Measurements from ENCODE around the gene SLC17A1.

Gene SLC17A1, protein sequence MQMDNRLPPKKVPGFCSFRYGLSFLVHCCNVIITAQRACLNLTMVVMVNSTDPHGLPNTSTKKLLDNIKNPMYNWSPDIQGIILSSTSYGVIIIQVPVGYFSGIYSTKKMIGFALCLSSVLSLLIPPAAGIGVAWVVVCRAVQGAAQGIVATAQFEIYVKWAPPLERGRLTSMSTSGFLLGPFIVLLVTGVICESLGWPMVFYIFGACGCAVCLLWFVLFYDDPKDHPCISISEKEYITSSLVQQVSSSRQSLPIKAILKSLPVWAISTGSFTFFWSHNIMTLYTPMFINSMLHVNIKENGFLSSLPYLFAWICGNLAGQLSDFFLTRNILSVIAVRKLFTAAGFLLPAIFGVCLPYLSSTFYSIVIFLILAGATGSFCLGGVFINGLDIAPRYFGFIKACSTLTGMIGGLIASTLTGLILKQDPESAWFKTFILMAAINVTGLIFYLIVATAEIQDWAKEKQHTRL

GRCh38 chr6:25831532-25832306, at the start of gene SLC17A1:
Gene SLC17A1, minus strand, starts transcription at chr6:25832052. Its CDS starts 1,495 bp downstream, at chr6:25830557.
- no peak for DNase-seq

DNA sequence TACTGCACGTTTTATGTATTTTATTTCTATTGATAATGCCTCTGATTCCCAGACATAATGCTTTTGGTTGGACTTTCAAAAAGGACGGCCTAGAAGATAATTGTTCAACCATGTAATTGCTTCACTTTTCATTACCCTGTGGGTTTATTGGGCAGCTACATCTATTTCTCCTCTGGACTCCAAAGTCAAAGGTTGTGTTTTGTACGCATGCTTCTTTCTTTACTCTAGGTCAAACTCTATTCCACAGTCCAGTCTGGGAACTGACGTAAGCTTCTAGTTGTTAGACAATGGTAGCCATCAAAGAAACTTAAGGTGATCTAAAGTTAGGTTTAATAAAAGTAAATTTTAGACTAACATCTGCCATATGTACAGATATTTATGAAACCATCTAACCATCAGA, 48.7 kb upstream of the SLC17A1 start:
- DNase-seq = no peak

DNA sequence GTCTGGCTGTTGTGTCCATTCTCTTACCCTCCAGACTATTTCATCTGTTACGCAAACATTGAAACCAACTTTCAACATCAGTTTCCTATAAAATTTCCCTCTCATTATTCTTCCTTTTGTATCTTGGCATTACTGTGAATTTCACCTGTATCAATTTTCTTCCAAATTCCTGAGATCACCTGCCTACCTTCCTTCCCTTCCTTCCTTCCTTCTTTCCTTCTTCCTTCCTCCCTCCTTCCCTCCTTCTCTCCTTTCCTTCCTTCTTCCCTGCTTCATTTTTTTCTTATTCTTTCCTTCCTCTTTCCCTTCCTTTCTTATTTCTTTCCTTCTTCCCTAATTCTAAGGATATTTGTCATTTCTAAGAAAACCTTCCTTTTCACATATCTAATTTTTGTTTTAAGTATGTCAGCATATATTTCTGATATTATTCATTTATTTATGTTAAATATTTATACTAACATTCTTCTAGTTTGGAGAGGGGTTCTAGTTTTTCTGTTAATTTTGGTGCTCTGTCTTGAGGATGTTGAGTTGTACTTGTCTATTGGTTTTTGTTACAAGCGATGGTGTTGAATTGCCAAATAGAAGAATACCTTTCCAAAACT, 47.0 kb upstream of the SLC17A1 start:
- no peak for DNase-seq

DNA sequence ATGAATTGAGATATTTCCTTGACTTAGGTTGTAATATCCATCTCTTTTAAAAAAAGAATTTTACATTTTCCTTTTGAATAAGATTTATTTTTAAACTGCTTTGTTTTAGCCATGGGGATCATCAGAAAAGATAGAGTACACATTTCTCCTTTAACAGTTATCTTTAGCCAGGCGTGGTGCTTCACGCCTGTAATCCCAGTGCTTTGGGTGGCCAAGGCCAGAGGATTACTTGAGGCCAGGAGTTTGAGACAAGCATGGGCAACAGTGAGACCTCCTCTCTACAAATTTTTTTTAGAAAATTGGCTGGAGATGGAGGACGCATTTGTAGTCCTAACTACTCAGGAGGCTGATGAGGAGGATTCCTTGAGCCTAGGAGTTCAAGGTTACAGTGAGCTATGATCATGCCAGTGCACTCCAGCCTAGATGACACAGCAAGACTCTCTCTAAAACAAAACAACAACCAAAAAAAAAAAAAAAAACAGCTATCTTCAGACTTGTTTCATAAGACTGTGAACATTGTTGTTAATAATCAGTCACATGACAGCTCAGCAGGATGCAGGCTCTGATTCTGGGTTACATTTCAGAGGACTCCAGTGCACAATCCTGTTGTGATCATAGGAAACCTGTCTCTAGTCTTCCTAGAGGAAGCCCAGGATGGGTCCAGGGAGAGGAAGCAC, 44.2 kb upstream of the SLC17A1 start:
- no peak for DNase-seq

- DNase-seq = no peak
Observed at GRCh38 chr6:25875563-25875905, 43.7 kb upstream of the SLC17A1 start.

GRCh38 chr6:25874822-25875562, 43.1 kb upstream of the SLC17A1 start:
- DNase-seq = no peak

- DNase-seq = no peak
Observed at GRCh38 chr6:25874118-25874517, 42.3 kb upstream of the SLC17A1 start, which contains the start of gene SLC17A3. Gene SLC17A3, minus strand, starts transcription at chr6:25874243. Its CDS starts 5,856 bp downstream, at chr6:25868387.

- no peak for DNase-seq
Observed at GRCh38 chr6:25872814-25873213, 41.0 kb upstream of the SLC17A1 start.

DNA sequence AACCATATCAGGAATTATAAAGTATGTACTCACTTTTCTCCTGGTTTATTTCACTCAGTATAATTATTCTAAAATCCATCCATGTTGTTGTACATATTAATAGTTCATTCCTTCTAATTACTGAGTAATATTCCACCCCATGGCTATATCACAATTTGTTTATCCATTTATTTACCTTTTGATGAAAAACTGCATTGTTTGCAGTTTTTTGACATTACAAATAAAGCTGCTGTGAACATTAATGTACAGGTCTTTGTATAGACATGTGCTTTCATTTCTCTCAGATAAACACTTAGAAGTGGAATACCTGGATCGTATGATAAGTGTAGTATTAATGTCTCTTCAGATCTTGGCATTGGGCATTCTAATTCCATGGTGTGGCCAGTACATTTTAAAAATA, 38.0 kb upstream of the SLC17A1 start:
- no peak for DNase-seq

DNA sequence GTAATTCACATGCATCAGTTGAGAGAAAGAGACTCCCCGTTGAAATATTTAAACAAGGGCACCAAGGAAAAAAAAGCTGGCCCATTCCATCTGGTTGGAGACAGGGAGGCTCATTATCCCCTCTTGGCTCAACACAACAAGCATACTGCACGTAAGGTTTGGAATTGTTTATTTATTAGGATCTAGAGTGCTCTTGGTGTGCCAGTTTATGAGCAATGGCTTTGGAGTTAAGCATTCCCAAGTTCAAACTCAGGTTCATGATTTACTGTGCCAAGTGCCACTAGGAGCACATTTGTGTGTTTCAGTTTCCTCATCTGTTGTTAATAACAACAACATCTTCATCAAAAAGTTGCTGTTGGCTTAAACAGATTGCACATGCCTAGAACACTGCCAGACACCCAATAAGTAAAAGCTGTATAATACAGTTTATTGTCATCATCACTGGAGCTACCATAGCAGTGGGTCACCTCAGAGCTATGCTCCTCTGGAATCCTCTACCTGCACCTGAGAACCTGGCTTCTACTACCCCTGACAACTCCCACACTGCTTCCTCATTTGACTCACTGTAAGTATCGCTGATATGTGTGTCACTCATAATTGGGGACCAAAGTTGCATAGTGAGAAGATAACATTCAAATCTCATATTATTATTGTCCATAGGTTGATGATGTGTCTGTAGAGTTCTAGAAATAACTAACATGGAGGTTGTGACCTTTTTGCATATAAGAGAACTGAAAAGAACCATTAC, 36.8 kb upstream of the SLC17A1 start:
- no peak for DNase-seq

DNA sequence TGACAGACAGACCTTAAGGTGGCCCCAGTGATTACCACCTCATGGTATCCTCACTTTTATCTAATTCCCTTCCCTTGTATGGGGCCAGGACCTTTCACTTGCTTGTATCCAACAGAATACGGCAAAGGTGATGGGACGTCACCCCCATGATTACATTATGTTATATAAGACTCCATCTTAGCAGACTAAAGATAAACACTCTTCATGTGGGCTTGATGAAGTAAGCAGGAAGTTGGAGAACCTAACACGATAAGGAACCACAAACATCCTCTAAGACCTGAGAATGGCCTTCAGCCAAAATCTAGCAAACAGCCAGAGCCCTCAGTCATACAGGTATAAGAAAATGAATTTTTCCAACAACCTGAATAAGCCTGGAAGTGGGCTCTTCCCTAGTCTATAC, 34.2 kb upstream of the SLC17A1 start:
- DNase-seq = no peak

DNA sequence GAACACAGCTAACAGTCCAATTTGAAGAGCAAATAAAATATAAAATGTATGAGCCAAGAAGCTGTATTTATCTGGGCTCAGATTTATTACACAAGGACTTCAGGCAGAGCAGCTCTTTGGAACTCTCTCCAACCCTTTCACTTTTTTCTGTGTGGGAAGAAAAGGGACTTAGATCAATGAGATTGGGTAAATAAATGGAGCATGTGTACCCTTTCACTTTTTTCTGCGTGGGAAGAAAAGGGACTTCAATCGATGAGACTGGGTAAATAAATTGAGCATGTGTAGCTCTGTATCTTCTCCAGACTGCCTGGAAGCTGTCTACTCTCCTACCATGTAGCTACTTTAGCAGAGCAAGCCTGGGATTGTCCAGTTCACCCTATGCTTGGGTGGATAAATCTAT, 31.5 kb upstream of the SLC17A1 start:
- no peak for DNase-seq

DNA sequence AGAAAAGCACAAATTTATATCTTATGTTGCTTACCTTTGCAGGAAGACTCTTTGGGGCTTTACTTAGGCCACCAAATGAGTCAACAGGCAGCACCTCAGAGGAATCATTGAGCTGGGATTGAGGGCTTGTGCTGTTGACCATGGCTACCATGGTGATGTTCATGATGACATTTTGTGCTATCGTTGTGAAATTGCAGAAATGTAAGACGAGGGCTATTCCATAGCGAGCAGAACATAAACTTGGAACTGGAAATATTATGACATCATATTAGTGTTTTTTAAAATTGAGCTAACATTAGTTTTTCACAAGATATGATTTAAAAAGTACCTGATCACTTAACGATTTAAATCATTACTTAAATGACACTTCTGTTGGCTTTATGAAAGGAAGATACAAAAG, 30.3 kb upstream of the SLC17A1 start:
- DNase-seq = no peak

- DNase-seq = no peak
Observed at GRCh38 chr6:25852756-25853155, 20.9 kb upstream of the SLC17A1 start.

GRCh38 chr6:25851961-25852360, 20.1 kb upstream of the SLC17A1 start:
- DNase-seq = no peak

- DNase-seq = no peak
Observed at GRCh38 chr6:25844518-25844917, 12.7 kb upstream of the SLC17A1 start.

DNA sequence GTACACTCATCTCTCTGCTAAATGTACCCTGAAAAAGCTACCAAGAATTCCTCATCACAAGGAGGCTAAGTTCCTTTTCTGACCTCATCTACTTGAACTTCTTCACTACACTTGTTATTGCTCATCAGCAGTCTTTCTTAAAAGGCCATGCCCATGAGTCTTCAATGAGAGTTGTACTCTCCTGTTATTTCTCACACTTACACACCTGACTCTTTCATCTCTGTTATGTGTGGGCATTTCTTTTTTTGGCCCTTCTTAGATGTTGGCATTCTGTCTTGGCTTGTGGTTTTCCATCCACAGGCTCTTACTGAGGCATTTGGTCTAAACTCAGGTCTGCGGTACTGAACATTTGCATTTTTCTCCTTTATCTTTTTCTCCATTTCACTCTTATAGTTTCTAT, 10.7 kb upstream of the SLC17A1 start:
- DNase-seq = no peak

- no peak for DNase-seq
Observed at GRCh38 chr6:25835442-25836283, 3.8 kb upstream of the SLC17A1 start.

- DNase-seq = no peak
Observed at GRCh38 chr6:25834950-25835349, 3.1 kb upstream of the SLC17A1 start.

- no peak for DNase-seq
Observed at GRCh38 chr6:25833136-25833535, 1.3 kb upstream of the SLC17A1 start.

- DNase-seq = no peak
Observed at GRCh38 chr6:25832670-25833069, 818 bp upstream of the SLC17A1 start.
